HepG2 (cell line): ENCODE measurements around the gene SLC7A10. TPM values are rescaled to one million over a fixed set of nuclear protein-coding genes. Genes with fewer than 3 reads are reported as not detected.

ENCODE experiments used
- FOXA1 ChIP-seq, 2 experiments: fragments of 450-650 bp in 1 of 2; sonication (generic) in 1 of 2; formaldehyde crosslinking in 1 of 2; IDR thresholded peaks; 2 replicates each; pipeline versions ENCODE4 v1.4.0 to v1.6.1; 2016 to 2020; ENCODE audit warnings: missing genetic modification reagents in 1 of 2
- HNRNPH1 ChIP-seq: fragments of 200-400 bp; formaldehyde crosslinking; optimal IDR thresholded peaks from 2 replicates; pipeline ENCODE3; 2017; ENCODE audit warnings: mild to moderate bottlenecking, low read depth, low read length
- IKZF1 ChIP-seq: fragments of 450-650 bp; IDR thresholded peaks from 2 replicates; pipeline ENCODE4 v1.7.1; 2016
- IRF9 ChIP-seq: sonication (generic); formaldehyde crosslinking; IDR thresholded peaks from 2 replicates; pipeline ENCODE4 v1.8.0; 2022; ENCODE audit warnings: missing genetic modification reagents, mild to moderate bottlenecking, borderline replicate concordance
- JARID2 ChIP-seq: sonication (generic); formaldehyde crosslinking; IDR thresholded peaks from 2 replicates; pipeline ENCODE4 v1.8.1; 2023; ENCODE audit warnings: missing genetic modification reagents, inconsistent platforms; ENCODE audit not compliant: insufficient replicate concordance
- KDM3A ChIP-seq: IDR thresholded peaks from 2 replicates; pipeline ENCODE4 v1.6.1; 2018; ENCODE audit warnings: low read depth, missing compliant biosample characterization
- SMAD9 ChIP-seq: sonication (generic); formaldehyde crosslinking; IDR thresholded peaks from 2 replicates; pipeline ENCODE4 v1.5.1; 2020; ENCODE audit warnings: mild to moderate bottlenecking, missing genetic modification reagents
- THRA ChIP-seq: sonication (generic); formaldehyde crosslinking; IDR thresholded peaks from 2 replicates; pipeline ENCODE4 v1.4.0; 2020; ENCODE audit warnings: missing genetic modification reagents, borderline replicate concordance
- ZBTB42 ChIP-seq: sonication (generic); formaldehyde crosslinking; IDR thresholded peaks from 2 replicates; pipeline ENCODE4 v1.5.0; 2020; ENCODE audit warnings: mild to moderate bottlenecking, missing genetic modification reagents
- ZEB1 ChIP-seq: IDR thresholded peaks from 2 replicates; pipeline ENCODE4 v1.6.1; 2012; ENCODE audit warnings: mild to moderate bottlenecking, low read depth, inconsistent platforms; ENCODE audit not compliant: insufficient replicate concordance
- ZFP36L2 ChIP-seq: sonication (generic); formaldehyde crosslinking; IDR thresholded peaks from 2 replicates; pipeline ENCODE4 v1.4.0; 2020; ENCODE audit warnings: missing genetic modification reagents
- ZNF136 ChIP-seq: sonication (generic); formaldehyde crosslinking; IDR thresholded peaks from 2 replicates; pipeline ENCODE4 v1.8.1; 2022; ENCODE audit warnings: low read depth, mild to moderate bottlenecking, moderate library complexity, missing genetic modification reagents
- ZNF451 ChIP-seq: sonication (generic); formaldehyde crosslinking; IDR thresholded peaks from 2 replicates; pipeline ENCODE4 v1.5.0; 2020; ENCODE audit warnings: mild to moderate bottlenecking, missing genetic modification reagents
- ZNF460 ChIP-seq: sonication (generic); formaldehyde crosslinking; IDR thresholded peaks from 2 replicates; pipeline ENCODE4 v1.5.1; 2020; ENCODE audit warnings: missing genetic modification reagents, mild to moderate bottlenecking, borderline replicate concordance
- ZNF570 ChIP-seq: sonication (generic); formaldehyde crosslinking; IDR thresholded peaks from 2 replicates; pipeline ENCODE4 v1.4.0; 2020; ENCODE audit warnings: mild to moderate bottlenecking, missing genetic modification reagents, borderline replicate concordance
- ZNF644 ChIP-seq: IDR thresholded peaks from 2 replicates; pipeline ENCODE4 v1.6.1; 2016; ENCODE audit warnings: low read depth
- ZNF652 ChIP-seq: IDR thresholded peaks from 2 replicates; pipeline ENCODE4 v1.6.1; 2016; ENCODE audit warnings: low read depth, borderline replicate concordance
- polyA plus RNA-seq, 8 experiments: library from polyadenylated mRNA; depleted of rRNA in 3 of 8; stranded (reverse) in 7 of 8; unstranded in 1 of 8; fragments of >200 nt; fragmentation: Illumina TruSeq in 4 of 8; extraction: Trizol in 4 of 8; gene quantifications; 2 replicates each; pipeline versions ENCODE4 v1.2.1 to v1.2.3, GENCODE V29; 2011 to 2016; ENCODE audit warnings: low read depth in 4 of 8, missing spikeins in 1 of 8, mixed read lengths in 1 of 8; ENCODE audit not compliant: insufficient read depth in 1 of 8
- total RNA-seq, 5 experiments: library from RNA; depleted of rRNA; stranded (reverse); fragments of >200 nt; fragmentation: Illumina TruSeq; extraction: Trizol; gene quantifications; 2 replicates each; pipeline ENCODE4 v1.2.3, GENCODE V29; 2016; ENCODE audit warnings: low read depth in 1 of 5
- TF ChIP-seq, protein P1 (sequence below): sonication (generic); formaldehyde crosslinking; IDR thresholded peaks from 2 replicates; pipeline ENCODE4 v1.5.0; 2020; ENCODE audit warnings: mild to moderate bottlenecking, missing genetic modification reagents
- TF ChIP-seq, protein P2 (sequence below): IDR thresholded peaks from 2 replicates; pipeline ENCODE4 v1.6.1; 2016; ENCODE audit warnings: control low read depth
- TF ChIP-seq, protein P3 (sequence below): sonication (generic); formaldehyde crosslinking; IDR thresholded peaks from 2 replicates; pipeline ENCODE4 v1.5.1; 2020; ENCODE audit warnings: missing genetic modification reagents, mild to moderate bottlenecking, borderline replicate concordance

SLC7A10 gene
- total and polyA plus RNA-seq, 2 of the 13 experiments (the other 11 are each of a cell fraction or from before 2014, with no cell fraction given): 1.1 to 2.2 TPM

DNA sequence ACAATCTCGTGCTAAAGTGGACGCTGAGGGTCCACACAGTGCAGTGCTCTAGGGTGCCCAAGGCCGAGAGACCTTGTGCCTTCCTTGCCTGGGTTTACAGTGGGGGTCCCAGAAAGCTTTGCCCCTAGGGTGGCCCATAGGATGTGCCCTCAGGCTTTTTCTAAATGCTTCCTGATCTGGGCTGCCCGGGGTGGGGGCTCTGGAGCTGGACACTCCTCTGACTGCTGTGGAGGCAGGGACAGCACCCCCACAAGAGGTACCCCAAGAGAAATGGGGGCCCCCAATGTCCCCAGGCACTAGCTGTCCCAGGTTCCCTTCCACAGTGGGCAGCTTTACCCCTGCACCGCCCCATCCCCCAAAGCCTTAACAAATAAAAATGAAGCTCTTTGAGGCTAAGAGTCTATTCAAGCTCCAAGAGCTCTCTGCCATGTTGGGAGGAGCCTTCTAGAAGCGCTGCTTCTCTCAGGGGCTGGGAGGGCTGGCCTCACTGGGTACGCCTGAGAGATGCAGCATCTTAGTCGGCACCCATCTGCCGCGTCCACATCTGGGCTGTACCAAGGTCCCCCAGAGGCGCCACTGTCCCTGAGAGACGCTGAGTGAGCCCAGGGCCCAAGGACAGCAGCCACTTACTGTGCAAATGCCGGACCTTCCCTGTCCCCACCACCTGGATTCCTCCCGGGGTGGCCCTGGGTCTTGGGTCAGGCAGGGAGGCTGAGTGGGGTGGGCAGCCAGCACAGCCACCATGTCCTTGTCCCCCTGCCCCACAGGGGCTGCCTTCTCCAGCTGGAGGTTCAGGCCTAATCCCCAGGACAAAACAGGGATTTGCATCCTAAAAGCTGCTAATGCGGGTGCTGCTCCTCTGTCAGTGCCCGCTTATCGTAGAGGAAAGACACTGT is 49.3 kb upstream of the SLC7A10 start (continued):
- TF ChIP-seq HNRNPH1: no peak
- 0 out of 2 replicates have a peak, but pooled peaks have one; percentile 56 for TF ChIP-seq ZBTB42 (CRISPR knock-in tag)
- 0 out of 2 replicates have a peak, but pooled peaks have one; percentile 14 for TF ChIP-seq ZNF136 (CRISPR knock-in tag)
- no peak for TF ChIP-seq ZEB1
- TF ChIP-seq, protein P1, sequence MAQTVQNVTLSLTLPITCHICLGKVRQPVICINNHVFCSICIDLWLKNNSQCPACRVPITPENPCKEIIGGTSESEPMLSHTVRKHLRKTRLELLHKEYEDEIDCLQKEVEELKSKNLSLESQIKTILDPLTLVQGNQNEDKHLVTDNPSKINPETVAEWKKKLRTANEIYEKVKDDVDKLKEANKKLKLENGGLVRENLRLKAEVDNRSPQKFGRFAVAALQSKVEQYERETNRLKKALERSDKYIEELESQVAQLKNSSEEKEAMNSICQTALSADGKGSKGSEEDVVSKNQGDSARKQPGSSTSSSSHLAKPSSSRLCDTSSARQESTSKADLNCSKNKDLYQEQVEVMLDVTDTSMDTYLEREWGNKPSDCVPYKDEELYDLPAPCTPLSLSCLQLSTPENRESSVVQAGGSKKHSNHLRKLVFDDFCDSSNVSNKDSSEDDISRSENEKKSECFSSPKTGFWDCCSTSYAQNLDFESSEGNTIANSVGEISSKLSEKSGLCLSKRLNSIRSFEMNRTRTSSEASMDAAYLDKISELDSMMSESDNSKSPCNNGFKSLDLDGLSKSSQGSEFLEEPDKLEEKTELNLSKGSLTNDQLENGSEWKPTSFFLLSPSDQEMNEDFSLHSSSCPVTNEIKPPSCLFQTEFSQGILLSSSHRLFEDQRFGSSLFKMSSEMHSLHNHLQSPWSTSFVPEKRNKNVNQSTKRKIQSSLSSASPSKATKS (CRISPR knock-in tag): no peak
- TF ChIP-seq ZFP36L2 (CRISPR knock-in tag): no peak
- no peak for TF ChIP-seq THRA
- no peak for TF ChIP-seq JARID2 (CRISPR knock-in tag)
- TF ChIP-seq ZNF451 (CRISPR knock-in tag): no peak
- no peak for TF ChIP-seq FOXA1 (IDR thresholded peaks at IDR 0.05)
- TF ChIP-seq FOXA1 (CRISPR knock-in tag; IDR thresholded peaks at IDR 0.05): 0 out of 2 replicates have a peak, but pooled peaks have one; percentile 7
- TF ChIP-seq ZNF652 (CRISPR knock-in tag): no peak
- no peak for TF ChIP-seq ZNF460
- TF ChIP-seq, protein P2, sequence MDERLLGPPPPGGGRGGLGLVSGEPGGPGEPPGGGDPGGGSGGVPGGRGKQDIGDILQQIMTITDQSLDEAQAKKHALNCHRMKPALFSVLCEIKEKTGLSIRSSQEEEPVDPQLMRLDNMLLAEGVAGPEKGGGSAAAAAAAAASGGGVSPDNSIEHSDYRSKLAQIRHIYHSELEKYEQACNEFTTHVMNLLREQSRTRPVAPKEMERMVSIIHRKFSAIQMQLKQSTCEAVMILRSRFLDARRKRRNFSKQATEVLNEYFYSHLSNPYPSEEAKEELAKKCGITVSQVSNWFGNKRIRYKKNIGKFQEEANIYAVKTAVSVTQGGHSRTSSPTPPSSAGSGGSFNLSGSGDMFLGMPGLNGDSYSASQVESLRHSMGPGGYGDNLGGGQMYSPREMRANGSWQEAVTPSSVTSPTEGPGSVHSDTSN (CRISPR knock-in tag): no peak
- TF ChIP-seq SMAD9: no peak
- no peak for TF ChIP-seq ZNF644 (CRISPR knock-in tag)
- no peak for TF ChIP-seq IKZF1
- no peak for TF ChIP-seq ZNF570 (CRISPR knock-in tag)
- no peak for TF ChIP-seq KDM3A (CRISPR knock-in tag)
- TF ChIP-seq IRF9 (CRISPR knock-in tag): 0 out of 2 replicates have a peak, but pooled peaks have one; percentile 36
- TF ChIP-seq, protein P3, sequence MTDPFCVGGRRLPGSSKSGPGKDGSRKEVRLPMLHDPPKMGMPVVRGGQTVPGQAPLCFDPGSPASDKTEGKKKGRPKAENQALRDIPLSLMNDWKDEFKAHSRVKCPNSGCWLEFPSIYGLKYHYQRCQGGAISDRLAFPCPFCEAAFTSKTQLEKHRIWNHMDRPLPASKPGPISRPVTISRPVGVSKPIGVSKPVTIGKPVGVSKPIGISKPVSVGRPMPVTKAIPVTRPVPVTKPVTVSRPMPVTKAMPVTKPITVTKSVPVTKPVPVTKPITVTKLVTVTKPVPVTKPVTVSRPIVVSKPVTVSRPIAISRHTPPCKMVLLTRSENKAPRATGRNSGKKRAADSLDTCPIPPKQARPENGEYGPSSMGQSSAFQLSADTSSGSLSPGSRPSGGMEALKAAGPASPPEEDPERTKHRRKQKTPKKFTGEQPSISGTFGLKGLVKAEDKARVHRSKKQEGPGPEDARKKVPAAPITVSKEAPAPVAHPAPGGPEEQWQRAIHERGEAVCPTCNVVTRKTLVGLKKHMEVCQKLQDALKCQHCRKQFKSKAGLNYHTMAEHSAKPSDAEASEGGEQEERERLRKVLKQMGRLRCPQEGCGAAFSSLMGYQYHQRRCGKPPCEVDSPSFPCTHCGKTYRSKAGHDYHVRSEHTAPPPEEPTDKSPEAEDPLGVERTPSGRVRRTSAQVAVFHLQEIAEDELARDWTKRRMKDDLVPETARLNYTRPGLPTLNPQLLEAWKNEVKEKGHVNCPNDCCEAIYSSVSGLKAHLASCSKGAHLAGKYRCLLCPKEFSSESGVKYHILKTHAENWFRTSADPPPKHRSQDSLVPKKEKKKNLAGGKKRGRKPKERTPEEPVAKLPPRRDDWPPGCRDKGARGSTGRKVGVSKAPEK (CRISPR knock-in tag): no peak
